ENCODE data around the gene PAPOLA. TPM values are rescaled to one million over a fixed set of nuclear protein-coding genes. Genes with fewer than 3 reads are reported as not detected.

PAPOLA gene
- total RNA-seq, 1 donor from 2014 or later = 188 TPM

- Histone ChIP-seq H3K4me2 (ENCODE audit: low read length) (no peak overlapping the region), H2AFZ (ENCODE audit: low read depth, low read length) (no peak overlapping the region), H3K4me1 (ENCODE audit: insufficient read depth, low read length) (no peaks in the 10 kb centered on the region), H3K4me3 (ENCODE audit: insufficient read depth, low read depth, low read length) (no peak overlapping the region), H3K27ac (ENCODE audit: low read depth, low read length) (no peak overlapping the region), H3K79me2 (ENCODE audit: insufficient read depth, low read length) (no peaks in the 10 kb centered on the region), H3K27me3 (ENCODE audit: insufficient read depth, low read length) (peaks cover 15% of the 10 kb centered on the region), H4K20me1 (ENCODE audit: insufficient read depth, low read length) (peaks cover 7% of the 10 kb centered on the region), H3K9me3 (ENCODE audit: insufficient read depth, low read depth, low read length) (no peaks in the 10 kb centered on the region), H3K36me3 (ENCODE audit: insufficient read depth, low read length) (no peaks in the 10 kb centered on the region), H3K9ac (ENCODE audit: low read length) (no peak overlapping the region)
- Mint-ChIP-seq H3K9me3 (ENCODE audit: unreplicated experiment) (no peaks in the 10 kb centered on the region), H3K4me1 (ENCODE audit: low read depth, unreplicated experiment) (no peaks in the 10 kb centered on the region), H3K4me3 (ENCODE audit: unreplicated experiment) (no peak overlapping the region), H3K27ac (ENCODE audit: unreplicated experiment) (no peak overlapping the region), H3K27me3 (ENCODE audit: low read depth, unreplicated experiment) (peaks cover 8% of the 10 kb centered on the region), H3K36me3 (ENCODE audit: low read depth, unreplicated experiment) (no peaks in the 10 kb centered on the region)
- TF ChIP-seq EZH2 (IDR thresholded peaks at IDR 0.05; ENCODE audit: insufficient read depth, low read length) = no peak
- TF ChIP-seq CTCF (IDR thresholded peaks at IDR 0.05; ENCODE audit: insufficient read depth, low read depth, low read length) = no peak
- no peak for FAIRE-seq
- DNase-seq (ENCODE audit: low read depth) = no peak
Measured at GRCh38 chr14:96582411-96582961, 80.3 kb downstream of the PAPOLA start.

GRCh38 chr14:96582995-96583394, 80.8 kb downstream of the PAPOLA start:
- no peak overlapping the region for H3K27ac ChIP-seq (ENCODE audit: low read depth, low read length)
- no peaks in the 10 kb centered on the region for H3K4me1 ChIP-seq (ENCODE audit: insufficient read depth, low read length)
- TF ChIP-seq CTCF (IDR thresholded peaks at IDR 0.05; ENCODE audit: insufficient read depth, low read depth, low read length) = no peak
- no peak for TF ChIP-seq EZH2 (IDR thresholded peaks at IDR 0.05; ENCODE audit: insufficient read depth, low read length)
- H4K20me1 ChIP-seq (ENCODE audit: insufficient read depth, low read length) = peaks cover 7% of the 10 kb centered on the region
- no peaks in the 10 kb centered on the region for H3K9me3 ChIP-seq (ENCODE audit: insufficient read depth, low read depth, low read length)
- no peaks in the 10 kb centered on the region for H3K79me2 ChIP-seq (ENCODE audit: insufficient read depth, low read length)
- H3K27me3 ChIP-seq (ENCODE audit: insufficient read depth, low read length) = peaks cover 15% of the 10 kb centered on the region
- no peaks in the 10 kb centered on the region for H3K36me3 ChIP-seq (ENCODE audit: insufficient read depth, low read length)
- FAIRE-seq (no peak), DNase-seq (ENCODE audit: low read depth) (no peak)
- no peak overlapping the region for H2AFZ ChIP-seq (ENCODE audit: low read depth, low read length)
- Mint-ChIP-seq H3K9me3 (ENCODE audit: unreplicated experiment) (no peaks in the 10 kb centered on the region), H3K4me3 (ENCODE audit: unreplicated experiment) (no peak overlapping the region), H3K27ac (ENCODE audit: unreplicated experiment) (no peak overlapping the region), H3K27me3 (ENCODE audit: low read depth, unreplicated experiment) (peaks cover 13% of the 10 kb centered on the region), H3K36me3 (ENCODE audit: low read depth, unreplicated experiment) (no peaks in the 10 kb centered on the region), H3K4me1 (ENCODE audit: low read depth, unreplicated experiment) (no peaks in the 10 kb centered on the region)
- H3K4me3 ChIP-seq (ENCODE audit: insufficient read depth, low read depth, low read length) = no peak overlapping the region
- H3K4me2 ChIP-seq (ENCODE audit: low read length) = no peak overlapping the region
- H3K9ac ChIP-seq (ENCODE audit: low read length) = no peak overlapping the region

- Histone ChIP-seq H3K4me3 (ENCODE audit: insufficient read depth, low read depth, low read length) (no peak overlapping the region), H3K4me2 (ENCODE audit: low read length) (no peak overlapping the region), H3K4me1 (ENCODE audit: insufficient read depth, low read length) (no peaks in the 10 kb centered on the region), H3K79me2 (ENCODE audit: insufficient read depth, low read length) (no peaks in the 10 kb centered on the region), H3K27me3 (ENCODE audit: insufficient read depth, low read length) (peaks cover 15% of the 10 kb centered on the region), H3K9ac (ENCODE audit: low read length) (no peak overlapping the region), H3K9me3 (ENCODE audit: insufficient read depth, low read depth, low read length) (no peaks in the 10 kb centered on the region), H2AFZ (ENCODE audit: low read depth, low read length) (no peak overlapping the region), H3K27ac (ENCODE audit: low read depth, low read length) (no peak overlapping the region), H3K36me3 (ENCODE audit: insufficient read depth, low read length) (no peaks in the 10 kb centered on the region), H4K20me1 (ENCODE audit: insufficient read depth, low read length) (peaks cover 7% of the 10 kb centered on the region)
- Mint-ChIP-seq H3K27me3 (ENCODE audit: low read depth, unreplicated experiment) (peaks cover 14% of the 10 kb centered on the region), H3K4me1 (ENCODE audit: low read depth, unreplicated experiment) (no peaks in the 10 kb centered on the region), H3K36me3 (ENCODE audit: low read depth, unreplicated experiment) (no peaks in the 10 kb centered on the region), H3K4me3 (ENCODE audit: unreplicated experiment) (no peak overlapping the region), H3K27ac (ENCODE audit: unreplicated experiment) (no peak overlapping the region), H3K9me3 (ENCODE audit: unreplicated experiment) (no peaks in the 10 kb centered on the region)
- FAIRE-seq (no peak), DNase-seq (ENCODE audit: low read depth) (no peak)
- TF ChIP-seq CTCF (IDR thresholded peaks at IDR 0.05; ENCODE audit: insufficient read depth, low read depth, low read length) = no peak
- no peak for TF ChIP-seq EZH2 (IDR thresholded peaks at IDR 0.05; ENCODE audit: insufficient read depth, low read length)
Measured at GRCh38 chr14:96583569-96584041, 81.4 kb downstream of the PAPOLA start.
